ENCODE data around the gene MYOCD.

The MYOCD gene

GRCh38 chr17:12759090-12759489 lies 93.4 kb downstream of the MYOCD start:
- TF ChIP-seq EZH2phosphoT487 (IDR thresholded peaks at IDR 0.05; ENCODE audit: borderline replicate concordance) (no peak), CTCF (conservative IDR thresholded peaks at IDR 0.05; ENCODE audit: low read length) (no peak)
- Histone ChIP-seq H3K27me3 (ENCODE audit: insufficient read depth, low read length, poor library complexity, severe bottlenecking) (no peaks in the 10 kb centered on the region), H3K9me3 (ENCODE audit: insufficient read depth, low read depth, low read length) (no peaks in the 10 kb centered on the region; the same call in 1 of the 2 replicates), H3K9me2 (replicated peaks; ENCODE audit: low read depth, low read length) (no peaks in the 10 kb centered on the region), H3K4me1 (ENCODE audit: insufficient read depth, low read length, poor library complexity, severe bottlenecking) (no peaks in the 10 kb centered on the region), H2AFZ (ENCODE audit: low read length) (no peak overlapping the region), H3K79me2 (ENCODE audit: insufficient read depth, low read length) (no peaks in the 10 kb centered on the region), H3K4me3 (ENCODE audit: low read length, poor library complexity, severe bottlenecking) (no peak overlapping the region), H4K20me1 (ENCODE audit: insufficient read depth, low read length, poor library complexity, severe bottlenecking) (no peaks in the 10 kb centered on the region), H3K4me2 (ENCODE audit: low read depth, low read length, poor library complexity, severe bottlenecking) (no peak overlapping the region), H3K9ac (ENCODE audit: low read depth, low read length, poor library complexity, severe bottlenecking) (no peak overlapping the region), H3F3A (ENCODE audit: low read depth) (no peaks in the 10 kb centered on the region), H3K36me3 (ENCODE audit: insufficient read depth, low read length) (no peaks in the 10 kb centered on the region)

GRCh38 chr17:12765548-12765947 lies 99.9 kb downstream of the MYOCD start:
- H3K9me3 ChIP-seq (ENCODE audit: insufficient read depth, low read depth, low read length), result no peaks in the 10 kb centered on the region; the same call in 1 of the 2 replicates
- no peaks in the 10 kb centered on the region for H3K9me2 ChIP-seq (replicated peaks; ENCODE audit: low read depth, low read length)
- H3K27me3 ChIP-seq (ENCODE audit: insufficient read depth, low read length, poor library complexity, severe bottlenecking), result no peaks in the 10 kb centered on the region
- TF ChIP-seq CTCF (conservative IDR thresholded peaks at IDR 0.05; ENCODE audit: low read length) (no peak), EZH2phosphoT487 (IDR thresholded peaks at IDR 0.05; ENCODE audit: borderline replicate concordance) (no peak)
- H3F3A ChIP-seq (ENCODE audit: low read depth), result no peaks in the 10 kb centered on the region
- no peak overlapping the region for H3K9ac ChIP-seq (ENCODE audit: low read depth, low read length, poor library complexity, severe bottlenecking)
- no peak overlapping the region for H3K4me2 ChIP-seq (ENCODE audit: low read depth, low read length, poor library complexity, severe bottlenecking)
- H3K79me2 ChIP-seq (ENCODE audit: insufficient read depth, low read length), result no peaks in the 10 kb centered on the region
- H3K4me3 ChIP-seq (ENCODE audit: low read length, poor library complexity, severe bottlenecking), result no peak overlapping the region
- H2AFZ ChIP-seq (ENCODE audit: low read length), result no peak overlapping the region
- H4K20me1 ChIP-seq (ENCODE audit: insufficient read depth, low read length, poor library complexity, severe bottlenecking), result no peaks in the 10 kb centered on the region
- H3K4me1 ChIP-seq (ENCODE audit: insufficient read depth, low read length, poor library complexity, severe bottlenecking), result no peaks in the 10 kb centered on the region
- H3K36me3 ChIP-seq (ENCODE audit: insufficient read depth, low read length), result no peaks in the 10 kb centered on the region

GRCh38 chr17:12768255-12768654 lies 102.6 kb downstream of the MYOCD start:
- no peak overlapping the region for H2AFZ ChIP-seq (ENCODE audit: low read length)
- H3K4me2 ChIP-seq (ENCODE audit: low read depth, low read length, poor library complexity, severe bottlenecking), result no peak overlapping the region
- H3K4me1 ChIP-seq (ENCODE audit: insufficient read depth, low read length, poor library complexity, severe bottlenecking), result no peaks in the 10 kb centered on the region
- no peaks in the 10 kb centered on the region for H3K27me3 ChIP-seq (ENCODE audit: insufficient read depth, low read length, poor library complexity, severe bottlenecking)
- H3K36me3 ChIP-seq (ENCODE audit: insufficient read depth, low read length), result no peaks in the 10 kb centered on the region
- no peaks in the 10 kb centered on the region; the same call in 1 of the 2 replicates for H3K9me3 ChIP-seq (ENCODE audit: insufficient read depth, low read depth, low read length)
- no peak overlapping the region for H3K4me3 ChIP-seq (ENCODE audit: low read length, poor library complexity, severe bottlenecking)
- no peak overlapping the region for H3K9ac ChIP-seq (ENCODE audit: low read depth, low read length, poor library complexity, severe bottlenecking)
- no peaks in the 10 kb centered on the region for H3K9me2 ChIP-seq (replicated peaks; ENCODE audit: low read depth, low read length)
- no peaks in the 10 kb centered on the region for H3K79me2 ChIP-seq (ENCODE audit: insufficient read depth, low read length)
- TF ChIP-seq CTCF (conservative IDR thresholded peaks at IDR 0.05; ENCODE audit: low read length) (no peak), EZH2phosphoT487 (IDR thresholded peaks at IDR 0.05; ENCODE audit: borderline replicate concordance) (no peak)
- H3F3A ChIP-seq (ENCODE audit: low read depth), result no peaks in the 10 kb centered on the region
- H4K20me1 ChIP-seq (ENCODE audit: insufficient read depth, low read length, poor library complexity, severe bottlenecking), result no peaks in the 10 kb centered on the region
